ENCODE data around the gene ITGAD. TPM values are rescaled to one million over a fixed set of nuclear protein-coding genes. Genes with fewer than 3 reads are reported as not detected.

The ITGAD gene
- total and polyA plus RNA-seq, 2 donors (not counting 3 experiments of a cell fraction or from before 2014, with no cell fraction given), result not detected

DNA sequence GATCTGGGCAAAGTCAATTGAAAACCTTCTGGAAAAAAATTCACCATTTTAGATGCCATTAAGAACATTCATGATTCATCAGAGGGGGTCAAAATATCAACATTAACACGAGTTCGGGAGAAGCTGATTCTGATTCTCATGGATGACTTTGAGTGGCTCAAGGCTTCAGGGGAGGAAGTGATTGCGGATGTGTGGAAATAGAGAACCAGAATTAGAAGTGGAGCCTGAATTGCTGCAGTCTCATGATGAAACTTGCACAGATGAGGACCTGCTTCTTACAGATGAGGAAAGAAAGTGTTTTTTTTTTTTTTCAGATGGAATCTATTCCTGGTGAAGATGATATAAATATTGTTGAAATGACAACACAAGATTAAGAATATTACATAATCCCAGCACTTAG lies 25.3 kb upstream of the ITGAD start:
- BruUV-seq (replicated peaks), result no TSS peak
- dilution Hi-C loops (cut with MboI; ENCODE audit: extremely low pct_ligation_motif_present, low sequenced_read_pairs) (no loop called here), intact Hi-C loops (cut with micrococcal nuclease) (no loop called here)
- H3K36me3 ChIP-seq (ENCODE audit: control insufficient read depth in 2 of 2, extremely low read depth in 1 of 2, insufficient read depth in 2 of 2, low read length in 2 of 2), result no peaks in the 10 kb centered on the region
- FAIRE-seq, result no peak
- H4K20me1 ChIP-seq (replicated peaks; ENCODE audit: control insufficient read depth, extremely low read depth, insufficient read depth, low read length), result no peaks in the 10 kb centered on the region
- no peak overlapping the region for H3K9ac ChIP-seq (replicated peaks; ENCODE audit: extremely low read depth, insufficient read depth, low read length)
- no peaks in the 10 kb centered on the region for H3K9me1 ChIP-seq (replicated peaks; ENCODE audit: control insufficient read depth, extremely low read depth, insufficient read depth, low read length)
- H3K4me1 ChIP-seq (ENCODE audit: control insufficient read depth, extremely low read depth, insufficient read depth, low read length), result no peaks in the 10 kb centered on the region
- no peaks in the 10 kb centered on the region for H3K79me2 ChIP-seq (ENCODE audit: control insufficient read depth, insufficient read depth, low read length)
- H3K27ac ChIP-seq (ENCODE audit: insufficient read depth, low read depth, low read length), result no peak overlapping the region
- no peak overlapping the region for H2AFZ ChIP-seq (ENCODE audit: low read depth, low read length)
- H3K9me3 ChIP-seq (replicated peaks; ENCODE audit: control insufficient read depth, insufficient read depth, low read length), result no peaks in the 10 kb centered on the region
- POLR2A ChIA-PET, result no interaction called here
- CTCF ChIA-PET, result interaction anchor here (3.4 kb wide), 1 partner anchor 15 kb away, joined by 12 read pairs; no protein-coding TSS in a partner anchor
- no peak for DNase-seq (ENCODE audit: low read depth, low spot score)
- no peak overlapping the region for H3K4me3 ChIP-seq (replicated peaks in 1 of 3; ENCODE audit: insufficient read depth in 1 of 3, low read depth in 1 of 3, low read length in 3 of 3)
- H3K4me2 ChIP-seq (ENCODE audit: insufficient read depth, low read length), result no peak overlapping the region
- H3K27me3 ChIP-seq (ENCODE audit: control insufficient read depth in 2 of 2, insufficient read depth in 2 of 2, low read length in 2 of 2), result no peaks in the 10 kb centered on the region
- TF ChIP-seq, protein P1, sequence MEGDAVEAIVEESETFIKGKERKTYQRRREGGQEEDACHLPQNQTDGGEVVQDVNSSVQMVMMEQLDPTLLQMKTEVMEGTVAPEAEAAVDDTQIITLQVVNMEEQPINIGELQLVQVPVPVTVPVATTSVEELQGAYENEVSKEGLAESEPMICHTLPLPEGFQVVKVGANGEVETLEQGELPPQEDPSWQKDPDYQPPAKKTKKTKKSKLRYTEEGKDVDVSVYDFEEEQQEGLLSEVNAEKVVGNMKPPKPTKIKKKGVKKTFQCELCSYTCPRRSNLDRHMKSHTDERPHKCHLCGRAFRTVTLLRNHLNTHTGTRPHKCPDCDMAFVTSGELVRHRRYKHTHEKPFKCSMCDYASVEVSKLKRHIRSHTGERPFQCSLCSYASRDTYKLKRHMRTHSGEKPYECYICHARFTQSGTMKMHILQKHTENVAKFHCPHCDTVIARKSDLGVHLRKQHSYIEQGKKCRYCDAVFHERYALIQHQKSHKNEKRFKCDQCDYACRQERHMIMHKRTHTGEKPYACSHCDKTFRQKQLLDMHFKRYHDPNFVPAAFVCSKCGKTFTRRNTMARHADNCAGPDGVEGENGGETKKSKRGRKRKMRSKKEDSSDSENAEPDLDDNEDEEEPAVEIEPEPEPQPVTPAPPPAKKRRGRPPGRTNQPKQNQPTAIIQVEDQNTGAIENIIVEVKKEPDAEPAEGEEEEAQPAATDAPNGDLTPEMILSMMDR (IDR thresholded peaks at IDR 0.05; ENCODE audit: extremely low read depth in 1 of 2, insufficient read depth in 1 of 2, low read depth in 1 of 2, low read length in 2 of 2), result no peak
- TF ChIP-seq EZH2 (IDR thresholded peaks at IDR 0.05; ENCODE audit: borderline replicate concordance, low read depth, low read length, severe bottlenecking) (no peak), FOS (IDR thresholded peaks at IDR 0.05; ENCODE audit: borderline replicate concordance, insufficient read depth, low read length) (no peak), POLR2AphosphoS5 (IDR thresholded peaks at IDR 0.05; ENCODE audit: insufficient read depth, low read depth, low read length) (no peak), MYC (IDR thresholded peaks at IDR 0.05; ENCODE audit: low read depth, low read length) (no peak)

DNA sequence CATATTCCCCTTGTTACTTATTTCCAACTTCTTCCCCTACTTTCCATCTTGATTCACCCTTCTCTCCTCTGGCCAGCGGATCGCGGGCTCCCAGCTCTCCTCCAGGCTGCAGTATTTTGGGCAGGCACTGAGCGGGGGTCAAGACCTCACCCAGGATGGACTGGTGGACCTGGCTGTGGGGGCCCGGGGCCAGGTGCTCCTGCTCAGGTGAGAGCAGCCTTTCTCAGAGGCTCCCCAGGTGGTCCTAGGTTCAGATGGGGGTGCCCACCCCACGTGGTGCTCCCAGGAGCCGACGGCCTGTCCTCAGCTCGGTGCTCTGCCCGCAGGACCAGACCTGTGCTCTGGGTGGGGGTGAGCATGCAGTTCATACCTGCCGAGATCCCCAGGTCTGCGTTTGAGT lies 22.1 kb upstream of the ITGAD start:
- POLR2A ChIA-PET, result no interaction called here
- no peaks in the 10 kb centered on the region for H3K79me2 ChIP-seq (ENCODE audit: control insufficient read depth, insufficient read depth, low read length)

More for the DNA sequence above, 22.1 kb upstream of the ITGAD start:
- Histone ChIP-seq H3K27ac (ENCODE audit: insufficient read depth, low read depth, low read length) (no peak overlapping the region), H3K27me3 (ENCODE audit: control insufficient read depth in 2 of 2, insufficient read depth in 2 of 2, low read length in 2 of 2) (no peaks in the 10 kb centered on the region), H4K20me1 (replicated peaks; ENCODE audit: control insufficient read depth, extremely low read depth, insufficient read depth, low read length) (no peaks in the 10 kb centered on the region), H3K4me3 (replicated peaks in 1 of 3; ENCODE audit: insufficient read depth in 1 of 3, low read depth in 1 of 3, low read length in 3 of 3) (no peak overlapping the region), H2AFZ (ENCODE audit: low read depth, low read length) (no peak overlapping the region), H3K9ac (replicated peaks; ENCODE audit: extremely low read depth, insufficient read depth, low read length) (no peak overlapping the region), H3K4me2 (ENCODE audit: insufficient read depth, low read length) (no peak overlapping the region), H3K9me3 (replicated peaks; ENCODE audit: control insufficient read depth, insufficient read depth, low read length) (no peaks in the 10 kb centered on the region), H3K36me3 (ENCODE audit: control insufficient read depth in 2 of 2, extremely low read depth in 1 of 2, insufficient read depth in 2 of 2, low read length in 2 of 2) (no peaks in the 10 kb centered on the region), H3K4me1 (ENCODE audit: control insufficient read depth, extremely low read depth, insufficient read depth, low read length) (no peaks in the 10 kb centered on the region), H3K9me1 (replicated peaks; ENCODE audit: control insufficient read depth, extremely low read depth, insufficient read depth, low read length) (no peaks in the 10 kb centered on the region)
- DNase-seq (ENCODE audit: low read depth, low spot score) (no peak), FAIRE-seq (no peak)
- BruUV-seq (replicated peaks), result no TSS peak
- intact Hi-C loops (cut with micrococcal nuclease), result no loop called here
- TF ChIP-seq POLR2A (IDR thresholded peaks at IDR 0.05; ENCODE audit: low read depth, low read length) (no peak), MAX (IDR thresholded peaks at IDR 0.05; ENCODE audit: insufficient read depth, insufficient read length) (no peak), JUN (IDR thresholded peaks at IDR 0.05; ENCODE audit: borderline replicate concordance, insufficient read depth, insufficient read length, low read depth) (no peak), POLR2AphosphoS5 (IDR thresholded peaks at IDR 0.05; ENCODE audit: insufficient read depth, low read depth, low read length) (no peak), MYC (IDR thresholded peaks at IDR 0.05; ENCODE audit: low read depth, low read length) (no peak), EZH2 (IDR thresholded peaks at IDR 0.05; ENCODE audit: borderline replicate concordance, low read depth, low read length, severe bottlenecking) (no peak), FOS (IDR thresholded peaks at IDR 0.05; ENCODE audit: borderline replicate concordance, insufficient read depth, low read length) (no peak), GATA2 (IDR thresholded peaks at IDR 0.05; ENCODE audit: insufficient read depth, insufficient read length, low read depth, low read length) (no peak)
- TF ChIP-seq, protein P1 (IDR thresholded peaks at IDR 0.05; ENCODE audit: extremely low read depth in 1 of 2, insufficient read depth in 1 of 2, low read depth in 1 of 2, low read length in 2 of 2), result no peak
- CTCF ChIA-PET, result interaction anchor here (1.8 kb wide), 1 partner anchor 10 kb away, joined by 4 read pairs; no protein-coding TSS in a partner anchor
- dilution Hi-C loops (cut with MboI; ENCODE audit: extremely low pct_ligation_motif_present, low sequenced_read_pairs), result no loop called here

All from endothelial cell of umbilical vein (primary cell).